ENCODE results near the gene EDC3.
"Not testable (repeated sequence)": the region's sequence is repeated elsewhere in the genome, so short reads cannot be mapped to it uniquely, and the experiment has no call there.

Gene EDC3, protein sequence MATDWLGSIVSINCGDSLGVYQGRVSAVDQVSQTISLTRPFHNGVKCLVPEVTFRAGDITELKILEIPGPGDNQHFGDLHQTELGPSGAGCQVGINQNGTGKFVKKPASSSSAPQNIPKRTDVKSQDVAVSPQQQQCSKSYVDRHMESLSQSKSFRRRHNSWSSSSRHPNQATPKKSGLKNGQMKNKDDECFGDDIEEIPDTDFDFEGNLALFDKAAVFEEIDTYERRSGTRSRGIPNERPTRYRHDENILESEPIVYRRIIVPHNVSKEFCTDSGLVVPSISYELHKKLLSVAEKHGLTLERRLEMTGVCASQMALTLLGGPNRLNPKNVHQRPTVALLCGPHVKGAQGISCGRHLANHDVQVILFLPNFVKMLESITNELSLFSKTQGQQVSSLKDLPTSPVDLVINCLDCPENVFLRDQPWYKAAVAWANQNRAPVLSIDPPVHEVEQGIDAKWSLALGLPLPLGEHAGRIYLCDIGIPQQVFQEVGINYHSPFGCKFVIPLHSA

GRCh38 chr15:74695597-74696397 lies at the start of gene EDC3:
EDC3 (minus strand) TSS chr15:74696024; CDS start chr15:74675124, 20,900 bp downstream.
- DNase-seq (ENCODE audit: low read depth in 2 of 2), result peak; percentile 71 to 81

- DNase-seq (ENCODE audit: low read depth in 2 of 2), result no peak
These were observed 46.6 kb upstream of the EDC3 start for GRCh38 chr15:74742422-74742821.

- not testable (repeated sequence) for DNase-seq (ENCODE audit: low read depth in 2 of 2)
These were observed 42.4 kb upstream of the EDC3 start for GRCh38 chr15:74738239-74738638.

GRCh38 chr15:74735305-74735704 lies 39.5 kb upstream of the EDC3 start:
- DNase-seq (ENCODE audit: low read depth in 2 of 2), result no peak

DNA sequence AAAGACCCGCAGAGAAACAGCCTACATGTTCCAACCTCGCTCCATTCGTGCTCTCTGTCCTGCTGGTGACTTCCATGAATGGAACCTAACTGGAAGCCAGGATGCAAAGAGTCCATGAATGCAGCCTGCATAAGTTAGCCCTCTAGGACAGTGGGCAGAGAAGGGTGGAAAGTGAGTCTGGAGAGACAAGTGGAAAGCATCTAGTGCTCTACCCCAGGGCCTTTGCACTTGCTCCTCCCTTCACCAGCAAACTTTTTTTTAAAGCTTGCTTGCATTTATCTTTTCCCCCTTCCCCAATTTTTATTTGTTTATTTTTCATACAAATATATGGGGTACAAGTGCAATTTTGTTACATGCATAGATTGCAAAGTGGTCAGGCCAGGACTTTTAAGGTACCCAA lies 37.4 kb upstream of the EDC3 start:
- no peak for DNase-seq (ENCODE audit: low read depth in 2 of 2)

- DNase-seq (ENCODE audit: low read depth in 2 of 2), result no peak
These were observed 37.0 kb upstream of the EDC3 start for GRCh38 chr15:74732846-74733245.

DNA sequence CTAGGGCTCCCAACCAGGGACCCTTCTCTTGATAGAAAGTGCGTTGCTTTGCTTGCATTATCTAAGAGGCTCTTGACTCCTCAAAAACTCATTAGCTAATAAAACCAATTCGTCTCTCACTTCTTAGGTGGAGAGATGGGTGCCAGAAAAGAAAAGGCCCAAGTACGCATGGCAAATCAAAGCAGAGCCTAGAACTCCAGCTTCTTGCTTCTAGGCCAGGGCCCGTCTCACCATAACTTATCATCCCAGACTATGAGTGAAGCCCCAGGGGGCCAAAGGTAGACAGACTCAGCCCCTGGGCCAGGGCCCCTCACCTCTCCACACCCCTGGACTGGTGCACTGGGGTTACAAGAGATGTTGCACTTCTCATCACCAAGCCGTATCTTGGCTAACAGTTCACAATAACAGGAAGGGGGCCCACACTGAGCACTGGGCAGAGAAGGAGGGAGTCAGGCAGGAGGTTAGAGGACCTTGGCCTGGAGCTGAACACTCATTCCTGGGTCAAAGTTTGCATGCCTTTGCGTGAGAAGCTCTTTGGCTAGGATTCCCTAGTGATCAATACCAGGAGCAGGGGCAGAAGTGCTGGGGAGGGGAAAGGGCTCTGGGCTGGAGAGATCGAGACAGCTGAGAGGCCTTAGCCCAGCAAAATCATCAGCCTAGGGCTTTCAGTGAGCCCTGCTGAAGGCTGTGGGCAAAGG lies 34.9 kb upstream of the EDC3 start:
- no peak for DNase-seq (ENCODE audit: low read depth in 2 of 2)

DNA sequence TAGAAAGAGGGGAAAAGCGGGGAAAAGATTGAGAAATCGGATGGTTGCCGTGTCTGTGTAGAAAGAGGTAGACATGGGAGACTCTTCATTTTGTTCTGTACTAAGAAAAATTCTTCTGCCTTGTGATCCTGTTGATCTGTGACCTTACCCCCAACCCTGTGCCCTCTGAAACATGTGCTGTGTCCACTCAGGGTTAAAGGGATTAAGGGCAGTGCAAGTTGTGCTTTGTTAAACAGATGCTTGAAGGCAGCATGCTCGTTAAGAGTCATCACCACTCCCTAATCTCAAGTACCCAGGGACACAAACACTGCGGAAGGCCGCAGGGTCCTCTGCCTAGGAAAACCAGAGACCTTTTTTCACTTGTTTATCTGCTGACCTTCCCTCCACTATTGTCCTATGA lies 33.5 kb upstream of the EDC3 start:
- not testable (repeated sequence) for DNase-seq (ENCODE audit: low read depth in 2 of 2)

GRCh38 chr15:74728699-74729098 lies 32.9 kb upstream of the EDC3 start:
- not testable (repeated sequence) for DNase-seq (ENCODE audit: low read depth in 2 of 2)

GRCh38 chr15:74727727-74728126 lies 31.9 kb upstream of the EDC3 start:
- no peak for DNase-seq (ENCODE audit: low read depth in 2 of 2)

DNA sequence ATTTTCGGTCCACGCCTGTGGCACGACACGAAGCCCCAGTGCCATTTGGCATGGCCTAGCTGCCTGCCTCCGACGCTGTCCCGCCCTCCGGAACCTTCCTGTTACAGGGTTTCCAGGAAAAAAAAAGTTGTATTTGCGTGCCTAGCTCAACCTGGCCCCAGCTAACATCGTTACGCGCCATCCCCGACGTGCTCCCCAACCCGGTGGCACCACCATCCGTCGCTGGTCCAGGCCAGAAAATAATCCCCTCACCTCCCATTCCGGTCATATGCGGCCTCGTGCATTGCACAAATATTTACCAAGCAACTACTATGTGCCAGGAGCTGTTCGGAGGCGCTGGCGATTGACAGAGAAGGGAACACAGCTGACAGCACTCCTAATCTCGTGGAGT lies 30.9 kb upstream of the EDC3 start:
- DNase-seq (ENCODE audit: low read depth in 2 of 2), result no peak

GRCh38 chr15:74725845-74726773 lies 30.3 kb upstream of the EDC3 start:
- DNase-seq (ENCODE audit: low read depth in 2 of 2), result peak in 1 of 2 donors; percentile 55

DNA sequence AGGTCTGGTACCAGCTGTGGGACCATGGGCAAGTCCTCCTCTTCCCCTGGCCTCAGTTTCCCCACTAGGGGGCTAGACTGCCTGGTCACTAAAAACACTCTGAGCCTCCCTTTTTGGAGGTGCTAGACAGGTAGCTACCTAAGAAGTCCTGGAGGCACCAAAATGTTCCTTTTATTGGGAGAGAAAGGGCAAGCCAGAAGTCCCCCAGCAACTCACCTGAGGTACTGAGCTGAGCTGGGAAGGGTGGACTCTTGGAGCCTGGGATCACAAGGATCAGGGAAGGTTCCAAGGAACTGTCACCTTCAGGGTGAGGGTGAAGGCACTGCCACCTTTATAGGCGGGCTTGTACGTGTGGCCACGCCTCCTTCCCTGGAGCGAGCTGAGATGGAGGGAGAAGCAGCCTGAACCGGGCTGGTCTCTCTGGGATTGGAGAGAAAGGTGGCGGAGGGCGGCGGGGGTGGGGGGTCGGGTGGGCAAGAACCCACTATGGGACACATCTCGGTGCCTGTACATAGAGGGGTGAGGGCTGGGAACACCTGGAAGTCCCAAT lies 29.5 kb upstream of the EDC3 start, which contains the start of gene CYP1A1:
CYP1A1 (minus strand) TSS at position 304 of the 550 bp plus-strand sequence. CDS start 2,431 bp downstream, outside the sequence.
- peak in 1 of 2 donors; percentile 18 for DNase-seq (ENCODE audit: low read depth in 2 of 2)

DNA sequence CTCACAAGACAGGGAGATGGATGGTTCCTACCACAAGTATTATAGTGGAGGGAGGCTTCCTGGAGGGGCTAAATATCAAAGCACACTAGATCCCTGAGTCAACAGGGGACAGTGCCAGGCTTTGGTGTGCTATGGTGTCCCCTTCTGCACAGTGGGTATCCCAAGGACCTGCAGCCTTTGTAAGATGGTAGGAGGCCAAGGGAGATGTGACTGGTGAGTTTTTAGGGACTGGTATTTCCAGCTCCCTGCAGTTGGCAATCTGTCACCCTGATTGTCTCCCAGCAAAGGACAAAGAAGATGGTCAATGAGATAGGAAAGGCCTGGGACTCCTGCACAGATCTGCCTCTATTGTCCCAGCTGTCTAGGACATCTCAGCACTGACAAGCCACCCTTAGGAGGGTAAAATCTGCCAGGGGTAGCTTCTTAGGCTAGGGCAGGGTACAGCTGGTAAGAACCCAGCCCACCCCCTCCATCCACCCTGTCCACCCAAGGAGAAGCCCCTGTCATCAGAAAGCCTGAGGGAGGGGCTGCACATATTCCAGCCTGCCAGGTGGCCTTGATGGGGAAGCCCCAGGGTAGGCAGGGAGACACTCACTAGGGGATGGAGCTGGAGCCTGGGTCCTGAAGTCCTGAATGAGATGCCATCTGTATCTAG lies 28.9 kb upstream of the EDC3 start:
- DNase-seq (ENCODE audit: low read depth in 2 of 2), result no peak

DNA sequence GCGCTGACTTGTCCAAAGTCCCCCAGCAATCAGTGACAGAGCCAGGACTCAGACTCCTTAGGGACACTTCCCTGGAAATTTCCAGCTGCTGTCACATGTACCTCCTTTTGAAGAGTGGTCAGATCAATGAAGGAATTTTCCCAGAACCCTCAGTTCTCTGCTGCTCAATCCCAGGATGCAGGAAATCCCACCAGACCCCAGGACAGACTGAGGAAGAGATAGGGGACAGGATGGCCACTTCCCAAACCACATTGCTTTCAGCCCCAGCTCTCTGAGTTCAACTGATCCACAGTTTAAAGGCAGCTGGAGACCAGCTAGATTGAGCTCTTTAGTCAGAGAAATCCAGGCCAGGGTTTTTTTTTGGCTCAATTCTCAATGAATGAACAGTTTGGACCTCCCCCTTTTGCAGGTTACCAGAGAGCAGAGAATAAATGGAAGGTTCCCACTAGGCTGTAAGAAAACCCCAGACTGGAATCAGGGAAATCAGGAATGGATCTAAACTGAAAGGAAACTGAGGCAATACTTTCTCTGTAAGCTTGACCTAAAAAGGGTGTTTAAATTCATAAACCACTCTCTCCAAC lies 28.0 kb upstream of the EDC3 start:
- DNase-seq (ENCODE audit: low read depth in 2 of 2), result no peak

- no peak for DNase-seq (ENCODE audit: low read depth in 2 of 2)
These were observed 27.4 kb upstream of the EDC3 start for GRCh38 chr15:74723187-74723586.

DNA sequence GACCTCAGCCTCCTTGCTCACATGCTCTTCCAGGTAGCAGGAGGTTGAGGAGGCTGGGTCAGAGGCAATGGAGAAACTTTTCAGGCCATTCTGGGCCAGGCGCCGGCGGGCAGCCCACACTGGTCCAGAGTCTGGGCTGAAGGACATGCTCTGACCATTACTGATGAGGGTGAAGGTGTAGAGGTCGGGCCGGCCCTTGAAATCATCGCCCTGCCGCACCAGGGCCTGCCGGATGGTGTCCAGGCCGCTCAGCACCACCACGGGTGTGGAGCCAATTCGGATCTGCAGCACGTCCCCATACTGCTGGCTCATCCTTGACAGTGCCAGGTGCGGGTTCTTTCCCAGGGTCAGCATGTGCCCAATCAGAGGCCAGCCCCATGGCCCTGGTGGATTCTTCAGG lies 26.8 kb upstream of the EDC3 start:
- no peak for DNase-seq (ENCODE audit: low read depth in 2 of 2)

GRCh38 chr15:74716651-74717050 lies 20.8 kb upstream of the EDC3 start:
- no peak for DNase-seq (ENCODE audit: low read depth in 2 of 2)

DNA sequence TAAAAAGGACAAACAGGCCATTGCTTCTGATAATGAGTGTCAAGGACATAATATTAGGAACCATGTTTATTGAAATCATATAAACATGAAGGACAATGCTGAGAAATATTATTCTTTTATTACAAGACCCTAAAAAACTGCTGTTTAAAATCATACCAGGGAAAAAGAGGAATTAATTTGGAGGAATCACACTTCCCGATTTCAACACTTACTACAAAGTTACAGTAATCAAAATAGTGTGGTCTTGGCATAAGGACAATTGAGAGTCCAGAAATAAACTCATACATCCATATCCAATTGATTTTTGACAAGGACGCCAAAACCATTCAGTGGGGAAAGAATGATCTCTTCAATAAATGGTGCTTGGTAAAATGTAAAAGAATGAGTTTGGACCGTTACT lies 16.5 kb upstream of the EDC3 start:
- no peak for DNase-seq (ENCODE audit: low read depth in 2 of 2)
